NCI-H82 (cell line): ENCODE results near the gene TAS2R30.
"Not testable (repeated sequence)": the region's sequence is repeated elsewhere in the genome, so short reads cannot be mapped to it uniquely, and the experiment has no call there.

ENCODE experiments used
- DNase-seq: peaks from one replicate; lab custom pipeline; 2025; lab: John Stamatoyannopoulos, UW

The TAS2R30 gene

DNA sequence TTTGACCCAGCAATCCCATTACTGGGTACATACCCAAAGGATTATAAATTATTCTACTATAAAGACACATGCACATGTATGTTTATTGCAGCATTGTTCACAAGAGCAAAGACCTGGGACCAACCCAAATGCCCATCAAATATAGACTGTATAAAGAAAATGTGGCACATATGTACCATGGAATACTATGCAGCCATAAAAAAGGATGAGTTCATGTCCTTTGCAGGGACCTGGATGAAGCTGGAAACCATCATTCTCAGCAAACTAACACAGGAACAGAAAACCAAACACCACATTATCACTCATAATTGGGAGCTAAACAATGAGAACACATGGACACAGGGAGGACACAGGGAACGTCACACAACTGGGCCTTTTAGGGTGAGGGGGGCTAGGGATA lies 20.3 kb downstream of the TAS2R30 start:
- not testable (repeated sequence) for DNase-seq

DNA sequence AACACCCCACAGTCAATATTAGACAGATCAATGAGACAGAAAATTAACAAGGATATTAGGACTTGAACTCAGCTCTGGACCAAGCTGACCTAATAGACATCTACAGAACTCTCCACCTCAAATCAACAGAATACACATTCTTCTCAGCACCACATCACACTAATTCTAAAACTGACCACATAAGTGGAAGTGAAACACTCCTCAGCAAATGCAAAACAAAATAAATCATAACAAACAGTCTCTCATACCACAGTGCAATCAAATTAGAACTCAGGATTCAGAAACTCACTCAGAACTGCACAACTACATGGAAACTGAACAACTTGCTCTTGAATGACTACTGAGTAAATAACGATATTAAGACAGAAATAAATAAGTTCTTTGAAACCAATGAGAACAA lies 23.2 kb downstream of the TAS2R30 start:
- not testable (repeated sequence) for DNase-seq

- DNase-seq: no peak
These were observed 25.6 kb downstream of the TAS2R30 start for GRCh38 chr12:11108862-11109261.

DNA sequence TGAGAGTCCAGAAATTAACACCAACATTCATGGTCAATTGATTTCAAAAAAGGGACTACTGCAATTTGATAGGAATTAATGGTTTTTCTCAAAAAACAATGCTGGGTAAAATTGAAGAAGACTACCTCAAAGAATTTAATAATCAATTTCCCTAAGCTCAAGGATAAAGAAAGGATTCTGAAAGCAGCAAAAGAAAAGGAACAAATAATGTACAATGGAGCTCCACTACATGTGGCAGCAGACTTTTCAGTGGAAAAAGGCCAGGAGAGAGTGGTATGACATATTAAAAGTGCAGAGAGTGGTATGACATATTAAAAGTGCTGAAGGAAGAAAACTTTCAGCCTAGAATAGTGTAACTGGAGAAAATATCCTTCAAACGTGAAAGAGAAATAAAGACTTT lies 26.7 kb downstream of the TAS2R30 start:
- DNase-seq: no peak

GRCh38 chr12:11106288-11106687 lies 28.2 kb downstream of the TAS2R30 start:
- DNase-seq: no peak

DNA sequence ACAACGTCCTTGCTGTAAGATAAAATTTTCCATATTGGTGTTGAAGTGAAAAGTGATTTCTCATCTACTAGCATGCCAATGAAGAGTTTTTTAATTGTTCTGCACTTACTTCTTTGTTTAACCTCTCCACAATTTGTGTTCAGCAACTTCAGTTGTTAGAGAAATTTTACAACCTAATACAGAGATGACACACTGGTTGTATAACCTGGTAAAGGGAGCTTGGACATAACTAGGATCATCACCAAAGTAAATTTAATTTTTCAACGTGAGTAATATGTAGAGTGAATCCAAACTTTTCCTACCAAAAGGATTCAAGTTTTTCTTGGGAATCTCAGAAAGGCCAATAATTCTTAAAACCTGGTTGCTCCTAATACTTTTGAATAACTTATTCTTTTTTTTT lies 28.9 kb downstream of the TAS2R30 start:
- DNase-seq: no peak

DNA sequence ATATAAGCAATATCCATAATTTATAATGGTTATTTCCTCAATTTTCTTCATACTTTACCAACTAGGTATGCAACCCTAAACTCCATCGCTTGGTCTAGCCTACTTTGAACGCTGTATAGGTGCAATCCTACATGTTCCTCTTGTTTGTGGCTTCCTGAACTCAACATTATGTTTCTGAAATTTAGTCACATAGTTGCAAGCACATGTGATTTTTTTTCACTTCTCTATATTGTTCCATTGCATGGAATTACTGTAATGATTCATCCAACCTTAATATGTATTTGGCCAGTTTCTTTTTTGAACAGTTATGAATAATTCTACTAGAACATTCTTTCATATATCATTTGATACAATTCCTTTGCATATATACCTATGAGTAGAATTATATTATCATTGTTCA lies 39.5 kb downstream of the TAS2R30 start:
- not testable (repeated sequence) for DNase-seq

GRCh38 chr12:11092128-11092527 lies 42.3 kb downstream of the TAS2R30 start, which contains the start of gene TAS2R43:
TAS2R43 (minus strand) TSS chr12:11092313; CDS start chr12:11092229, 84 bp downstream.
- no peak for DNase-seq

- DNase-seq: no peak
These were observed 45.2 kb downstream of the TAS2R30 start for GRCh38 chr12:11089246-11089645.

DNA sequence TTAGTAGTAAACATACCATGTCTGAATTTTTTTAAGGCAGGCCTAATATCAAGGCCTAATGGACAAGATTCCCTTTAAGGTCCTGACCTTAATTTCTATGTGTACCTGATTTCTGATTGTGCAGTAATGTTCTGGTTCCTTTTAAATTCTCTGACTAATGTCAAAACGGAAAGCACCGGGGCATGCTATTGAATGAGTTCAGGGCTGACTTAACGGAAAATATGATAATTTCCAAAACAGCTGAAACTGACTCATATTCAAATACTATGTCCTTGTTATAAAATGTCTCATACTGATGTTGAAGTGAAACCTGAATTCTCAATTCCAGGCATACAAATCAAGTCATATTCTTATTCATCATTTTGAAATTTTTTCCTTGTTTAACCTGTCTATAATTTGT lies 49.0 kb downstream of the TAS2R30 start:
- DNase-seq: no peak
